Gastrocnemius medialis (tissue), 4 donors: Measurements from ENCODE around the gene CALY.

ENCODE experiments used
- POLR2A ChIP-seq, 2 donors: fragments of 450-650 bp; IDR thresholded peaks; one replicate each; pipeline ENCODE4 v1.6.1; 2017; ENCODE audit warnings: antibody characterized with exemption in 2 of 2, mild to moderate bottlenecking in 2 of 2, moderate library complexity in 2 of 2
- TF ChIP-seq, protein P1 (sequence below), 5 experiments: fragments of 450-650 bp in 3 of 5; fragments of 200-600 bp in 2 of 5; sonication (generic) in 2 of 5; IDR thresholded peaks in 4 of 5; conservative IDR thresholded peaks in 1 of 5; 1 replicate in 4 of 5; 2 replicates in 1 of 5; pipeline ENCODE4 v1.5.1; 2016 to 2019; ENCODE audit warnings: antibody characterized with exemption in 5 of 5, mild to moderate bottlenecking in 3 of 5, moderate library complexity in 3 of 5

DNA sequence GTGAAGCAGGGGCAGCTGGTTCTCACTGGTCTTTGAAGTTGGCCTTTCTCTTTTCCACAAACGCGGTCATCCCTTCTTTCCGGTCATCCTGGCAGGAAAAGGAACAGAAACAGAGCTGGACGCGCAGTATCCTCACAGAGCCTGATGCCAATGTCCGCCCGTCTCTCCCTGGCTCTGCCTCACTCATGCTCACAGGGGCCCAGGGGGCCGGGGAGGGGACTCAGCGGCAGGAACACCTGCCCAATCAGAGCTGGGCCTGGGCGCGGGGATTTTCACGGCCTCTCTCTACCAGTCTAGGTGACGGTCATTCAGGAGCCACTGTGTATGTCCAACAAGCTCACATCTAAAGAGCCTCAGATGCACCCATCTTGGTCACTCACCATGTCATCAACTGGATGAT lies 26.1 kb upstream of the CALY start:
- TF ChIP-seq POLR2A (IDR thresholded peaks at IDR 0.05) = no peak
- TF ChIP-seq, protein P1, sequence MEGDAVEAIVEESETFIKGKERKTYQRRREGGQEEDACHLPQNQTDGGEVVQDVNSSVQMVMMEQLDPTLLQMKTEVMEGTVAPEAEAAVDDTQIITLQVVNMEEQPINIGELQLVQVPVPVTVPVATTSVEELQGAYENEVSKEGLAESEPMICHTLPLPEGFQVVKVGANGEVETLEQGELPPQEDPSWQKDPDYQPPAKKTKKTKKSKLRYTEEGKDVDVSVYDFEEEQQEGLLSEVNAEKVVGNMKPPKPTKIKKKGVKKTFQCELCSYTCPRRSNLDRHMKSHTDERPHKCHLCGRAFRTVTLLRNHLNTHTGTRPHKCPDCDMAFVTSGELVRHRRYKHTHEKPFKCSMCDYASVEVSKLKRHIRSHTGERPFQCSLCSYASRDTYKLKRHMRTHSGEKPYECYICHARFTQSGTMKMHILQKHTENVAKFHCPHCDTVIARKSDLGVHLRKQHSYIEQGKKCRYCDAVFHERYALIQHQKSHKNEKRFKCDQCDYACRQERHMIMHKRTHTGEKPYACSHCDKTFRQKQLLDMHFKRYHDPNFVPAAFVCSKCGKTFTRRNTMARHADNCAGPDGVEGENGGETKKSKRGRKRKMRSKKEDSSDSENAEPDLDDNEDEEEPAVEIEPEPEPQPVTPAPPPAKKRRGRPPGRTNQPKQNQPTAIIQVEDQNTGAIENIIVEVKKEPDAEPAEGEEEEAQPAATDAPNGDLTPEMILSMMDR (IDR thresholded peaks at IDR 0.05 in 4 of 5, conservative IDR thresholded peaks at IDR 0.05 in 1 of 5) = no peak
